Measurements from ENCODE around the gene COQ5.

The COQ5 gene, protein sequence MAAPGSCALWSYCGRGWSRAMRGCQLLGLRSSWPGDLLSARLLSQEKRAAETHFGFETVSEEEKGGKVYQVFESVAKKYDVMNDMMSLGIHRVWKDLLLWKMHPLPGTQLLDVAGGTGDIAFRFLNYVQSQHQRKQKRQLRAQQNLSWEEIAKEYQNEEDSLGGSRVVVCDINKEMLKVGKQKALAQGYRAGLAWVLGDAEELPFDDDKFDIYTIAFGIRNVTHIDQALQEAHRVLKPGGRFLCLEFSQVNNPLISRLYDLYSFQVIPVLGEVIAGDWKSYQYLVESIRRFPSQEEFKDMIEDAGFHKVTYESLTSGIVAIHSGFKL

GRCh38 chr12:120528861-120529525, at the start of gene COQ5:
Gene COQ5, minus strand, starts transcription at chr12:120529158. Its CDS starts 17 bp downstream, at chr12:120529141.
- peak; percentile 87 for DNase-seq (ENCODE audit: low read depth)
- peak within 1 kb of the TSS; percentile 80 for H3K4me3 ChIP-seq (replicated peaks; ENCODE audit: low read depth, low read length)
- TF ChIP-seq, protein P1, sequence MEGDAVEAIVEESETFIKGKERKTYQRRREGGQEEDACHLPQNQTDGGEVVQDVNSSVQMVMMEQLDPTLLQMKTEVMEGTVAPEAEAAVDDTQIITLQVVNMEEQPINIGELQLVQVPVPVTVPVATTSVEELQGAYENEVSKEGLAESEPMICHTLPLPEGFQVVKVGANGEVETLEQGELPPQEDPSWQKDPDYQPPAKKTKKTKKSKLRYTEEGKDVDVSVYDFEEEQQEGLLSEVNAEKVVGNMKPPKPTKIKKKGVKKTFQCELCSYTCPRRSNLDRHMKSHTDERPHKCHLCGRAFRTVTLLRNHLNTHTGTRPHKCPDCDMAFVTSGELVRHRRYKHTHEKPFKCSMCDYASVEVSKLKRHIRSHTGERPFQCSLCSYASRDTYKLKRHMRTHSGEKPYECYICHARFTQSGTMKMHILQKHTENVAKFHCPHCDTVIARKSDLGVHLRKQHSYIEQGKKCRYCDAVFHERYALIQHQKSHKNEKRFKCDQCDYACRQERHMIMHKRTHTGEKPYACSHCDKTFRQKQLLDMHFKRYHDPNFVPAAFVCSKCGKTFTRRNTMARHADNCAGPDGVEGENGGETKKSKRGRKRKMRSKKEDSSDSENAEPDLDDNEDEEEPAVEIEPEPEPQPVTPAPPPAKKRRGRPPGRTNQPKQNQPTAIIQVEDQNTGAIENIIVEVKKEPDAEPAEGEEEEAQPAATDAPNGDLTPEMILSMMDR (IDR thresholded peaks at IDR 0.05; ENCODE audit: low read length, missing control alignments) = no peak

DNA sequence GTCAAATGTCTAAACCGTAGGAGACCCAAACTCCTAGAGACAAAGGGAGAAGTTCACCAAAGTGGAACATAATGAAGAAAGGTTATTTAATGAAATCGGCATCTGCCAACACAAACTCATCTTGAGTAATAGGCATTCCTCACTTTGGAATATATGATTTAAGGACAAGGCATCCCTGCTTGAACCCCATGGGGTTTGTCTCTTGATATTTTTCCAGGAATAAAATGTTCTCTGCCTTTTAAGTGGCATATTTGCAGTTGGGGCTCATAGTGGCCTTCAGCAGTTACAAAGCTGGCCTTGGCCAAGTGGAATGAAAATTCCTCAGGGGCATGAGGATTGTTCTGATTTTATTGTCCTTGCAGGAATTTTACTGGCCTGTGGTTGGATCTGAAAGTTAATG, 45.1 kb upstream of the COQ5 start:
- no peak overlapping the region for H3K4me3 ChIP-seq (replicated peaks; ENCODE audit: low read depth, low read length)
- DNase-seq (ENCODE audit: low read depth) = no peak
- TF ChIP-seq, protein P1 (IDR thresholded peaks at IDR 0.05; ENCODE audit: low read length, missing control alignments) = no peak

DNA sequence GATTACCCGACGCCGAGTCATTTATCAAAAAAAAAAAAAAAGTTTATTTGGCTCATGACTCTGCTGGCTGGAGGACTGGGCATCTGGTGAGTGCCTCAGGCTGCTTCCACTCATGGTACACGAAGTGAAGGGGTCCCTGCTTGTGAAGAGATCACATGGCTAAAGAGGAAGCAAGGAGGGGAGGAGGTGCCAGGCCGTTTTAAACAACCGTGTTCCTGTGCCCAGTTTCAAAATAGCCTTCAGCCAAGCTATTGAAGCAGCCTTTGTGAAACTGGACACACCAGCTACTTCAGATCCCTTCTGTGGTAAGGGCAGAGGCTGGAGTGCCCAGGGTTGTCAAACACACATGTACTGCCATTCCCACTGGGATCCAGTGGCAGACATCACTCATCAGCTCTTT, 44.6 kb upstream of the COQ5 start:
- no peak for DNase-seq (ENCODE audit: low read depth)
- TF ChIP-seq, protein P1 (IDR thresholded peaks at IDR 0.05; ENCODE audit: low read length, missing control alignments) = no peak
- H3K4me3 ChIP-seq (replicated peaks; ENCODE audit: low read depth, low read length) = no peak overlapping the region

DNA sequence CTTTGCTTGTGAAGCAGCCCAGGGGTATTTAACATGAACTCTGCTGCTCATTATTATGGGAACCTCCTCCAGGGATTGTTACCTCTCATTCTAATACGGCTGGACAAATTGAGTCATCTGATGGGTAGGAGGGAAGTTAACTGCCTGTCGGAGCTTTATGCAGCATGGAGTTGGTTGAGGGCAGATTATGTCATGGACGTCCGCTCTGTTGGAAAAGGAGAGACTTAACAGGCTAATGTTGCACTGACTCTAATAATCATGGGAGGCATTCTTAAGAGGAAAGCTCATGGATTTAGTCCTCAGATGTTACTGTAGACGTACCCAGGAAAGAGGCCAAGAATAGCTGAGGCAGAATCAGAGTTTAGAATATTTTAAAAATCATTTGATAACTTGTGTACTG, 42.3 kb upstream of the COQ5 start:
- TF ChIP-seq, protein P1 (IDR thresholded peaks at IDR 0.05; ENCODE audit: low read length, missing control alignments) = no peak
- peak; percentile 47 for DNase-seq (ENCODE audit: low read depth)
- H3K4me3 ChIP-seq (replicated peaks; ENCODE audit: low read depth, low read length) = no peak overlapping the region

DNA sequence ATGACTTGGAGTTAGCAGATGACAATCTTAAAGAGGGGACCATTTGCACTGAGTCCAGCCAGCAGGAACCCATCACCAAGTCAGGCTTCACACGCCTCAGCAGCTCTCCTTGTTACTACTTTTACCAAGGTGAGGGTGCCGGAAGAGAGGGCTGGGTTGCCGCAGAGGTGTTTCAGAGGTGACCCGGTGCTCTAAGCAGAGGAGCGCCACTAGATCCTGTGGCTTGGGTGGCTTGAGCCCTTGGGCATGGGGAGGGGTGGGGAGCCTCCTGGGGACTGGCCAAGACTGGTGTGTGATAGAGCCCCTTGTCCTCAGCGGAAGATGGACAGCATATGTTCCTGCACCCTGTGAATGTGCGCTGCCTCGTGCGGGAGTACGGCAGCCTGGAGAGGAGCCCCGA, 34.5 kb upstream of the COQ5 start:
- TF ChIP-seq, protein P1 (IDR thresholded peaks at IDR 0.05; ENCODE audit: low read length, missing control alignments) = no peak
- H3K4me3 ChIP-seq (replicated peaks; ENCODE audit: low read depth, low read length) = no peak overlapping the region

GRCh38 chr12:120562906-120563305, 33.9 kb upstream of the COQ5 start:
- no peak overlapping the region for H3K4me3 ChIP-seq (replicated peaks; ENCODE audit: low read depth, low read length)
- DNase-seq (ENCODE audit: low read depth) = no peak
- TF ChIP-seq, protein P1 (IDR thresholded peaks at IDR 0.05; ENCODE audit: low read length, missing control alignments) = no peak

More for the DNA sequence above, 34.5 kb upstream of the COQ5 start:
- no peak for DNase-seq (ENCODE audit: low read depth)
